Measurements from ENCODE around the gene CHRNB2.
"Not testable (repeated sequence)": the region's sequence is repeated elsewhere in the genome, so short reads cannot be mapped to it uniquely, and the experiment has no call there.

Gene CHRNB2, protein sequence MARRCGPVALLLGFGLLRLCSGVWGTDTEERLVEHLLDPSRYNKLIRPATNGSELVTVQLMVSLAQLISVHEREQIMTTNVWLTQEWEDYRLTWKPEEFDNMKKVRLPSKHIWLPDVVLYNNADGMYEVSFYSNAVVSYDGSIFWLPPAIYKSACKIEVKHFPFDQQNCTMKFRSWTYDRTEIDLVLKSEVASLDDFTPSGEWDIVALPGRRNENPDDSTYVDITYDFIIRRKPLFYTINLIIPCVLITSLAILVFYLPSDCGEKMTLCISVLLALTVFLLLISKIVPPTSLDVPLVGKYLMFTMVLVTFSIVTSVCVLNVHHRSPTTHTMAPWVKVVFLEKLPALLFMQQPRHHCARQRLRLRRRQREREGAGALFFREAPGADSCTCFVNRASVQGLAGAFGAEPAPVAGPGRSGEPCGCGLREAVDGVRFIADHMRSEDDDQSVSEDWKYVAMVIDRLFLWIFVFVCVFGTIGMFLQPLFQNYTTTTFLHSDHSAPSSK

DNA sequence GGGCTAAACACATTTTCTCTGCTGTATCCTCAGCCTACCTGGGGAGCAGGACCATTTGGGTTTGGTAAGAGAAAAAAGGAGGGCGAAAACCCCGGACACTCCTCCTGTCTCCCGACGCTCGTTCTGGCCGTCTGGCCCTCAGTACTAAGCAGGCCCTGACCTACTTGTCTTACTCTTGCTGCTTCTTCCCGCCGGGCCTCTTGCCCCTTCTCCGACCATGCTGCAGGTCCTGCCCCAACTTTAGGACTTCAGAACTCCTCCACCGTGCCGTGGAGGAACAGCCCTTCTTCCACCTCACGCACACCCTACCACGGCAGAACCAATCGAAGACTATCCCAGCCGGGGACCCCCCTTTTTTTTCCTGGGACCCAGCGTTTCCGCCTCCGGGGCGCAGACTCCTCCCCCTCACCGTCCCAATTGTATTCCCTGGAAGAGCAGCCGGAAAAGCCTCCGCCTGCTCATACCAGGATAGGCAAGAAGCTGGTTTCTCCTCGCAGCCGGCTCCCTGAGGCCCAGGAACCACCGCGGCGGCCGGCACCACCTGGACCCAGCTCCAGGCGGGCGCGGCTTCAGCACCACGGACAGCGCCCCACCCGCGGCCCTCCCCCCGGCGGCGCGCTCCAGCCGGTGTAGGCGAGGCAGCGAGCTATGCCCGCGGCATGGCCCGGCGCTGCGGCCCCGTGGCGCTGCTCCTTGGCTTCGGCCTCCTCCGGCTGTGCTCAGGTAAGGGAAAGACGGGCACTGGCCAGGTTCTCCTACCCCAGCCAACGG lies at the start of gene CHRNB2:
CHRNB2 (plus strand) TSS at position 393 of the 771 bp plus-strand sequence; CDS start at position 660, 267 bp downstream.
- DNase-seq: no peak

DNA sequence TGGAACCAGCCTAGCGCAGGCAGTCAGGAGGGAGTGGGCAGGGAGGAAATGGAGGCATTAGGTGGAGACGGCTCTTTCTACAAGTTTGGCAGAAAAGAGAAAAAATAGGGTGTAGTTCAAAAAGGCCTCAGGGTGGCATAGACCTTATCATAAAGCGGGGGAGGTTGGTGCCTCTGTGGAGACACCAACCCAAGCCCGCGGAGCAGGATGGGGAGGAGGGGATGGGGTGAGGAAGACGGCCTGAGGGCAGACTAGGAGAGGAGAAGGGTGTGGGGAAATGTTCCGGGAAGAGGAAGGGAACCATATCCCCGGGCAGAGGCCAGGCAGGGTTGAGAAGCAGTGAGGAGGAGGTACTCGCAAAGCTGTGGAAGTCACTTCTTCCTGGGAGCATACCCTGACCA lies 48.0 kb upstream of the CHRNB2 start:
- DNase-seq: no peak

DNA sequence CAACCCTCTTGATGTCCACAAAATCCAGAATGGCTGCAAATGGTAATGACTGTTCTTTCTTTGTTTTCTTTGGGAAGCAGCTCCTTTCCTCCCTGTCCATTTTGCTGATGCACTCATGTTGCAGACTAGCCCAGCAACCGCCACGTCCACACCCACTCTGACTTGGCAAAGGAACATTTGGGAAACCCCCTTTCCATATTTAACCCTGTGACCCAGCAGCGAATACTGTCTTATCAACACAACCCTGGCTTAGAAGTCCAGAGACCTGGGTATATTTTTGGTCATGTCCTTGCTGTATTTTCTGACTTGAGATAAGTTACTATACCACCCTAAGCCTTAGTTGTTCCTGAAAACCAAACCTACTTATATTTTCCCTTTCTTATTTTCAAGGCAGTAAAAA lies 47.2 kb upstream of the CHRNB2 start:
- no peak for DNase-seq

DNA sequence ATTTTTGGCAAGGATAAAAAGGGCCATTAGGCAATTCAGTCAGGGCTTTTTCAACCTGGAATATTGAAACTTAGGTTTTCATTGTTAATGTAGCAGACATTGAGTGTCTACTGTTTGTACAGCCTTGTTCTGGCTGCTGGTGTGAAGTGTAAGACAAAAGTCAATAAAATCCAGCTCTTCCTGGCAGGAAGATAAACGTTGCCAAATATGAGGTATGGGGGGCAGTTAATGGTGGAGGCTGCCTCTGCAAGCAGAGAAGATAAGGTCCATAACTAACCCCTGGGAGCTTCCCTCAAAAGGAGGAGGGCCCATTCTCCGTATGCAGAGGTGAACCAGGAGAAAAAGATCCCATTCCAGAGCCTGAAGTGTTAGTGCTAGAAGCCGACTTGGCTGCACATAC lies 45.9 kb upstream of the CHRNB2 start:
- DNase-seq: no peak

DNA sequence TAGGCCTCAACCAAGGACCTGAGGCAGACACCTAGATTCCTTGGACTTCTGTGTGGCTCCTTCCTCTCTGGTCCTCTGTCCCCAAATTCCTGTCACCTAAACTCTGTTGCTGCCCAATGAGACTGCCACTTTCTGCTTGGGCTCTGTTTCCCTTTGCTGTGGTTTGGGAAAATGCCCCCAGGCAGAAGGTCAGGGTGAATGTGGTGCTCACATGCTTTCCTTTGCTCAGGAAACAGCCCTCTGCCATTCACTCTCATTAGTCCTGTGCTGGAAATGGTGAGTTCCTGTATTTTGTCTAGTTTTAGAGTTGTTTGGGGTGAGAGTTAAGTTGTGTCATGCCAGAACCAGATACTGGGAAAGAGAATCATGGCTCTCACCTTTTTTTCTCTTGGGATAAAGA lies 42.7 kb upstream of the CHRNB2 start:
- DNase-seq: no peak

DNA sequence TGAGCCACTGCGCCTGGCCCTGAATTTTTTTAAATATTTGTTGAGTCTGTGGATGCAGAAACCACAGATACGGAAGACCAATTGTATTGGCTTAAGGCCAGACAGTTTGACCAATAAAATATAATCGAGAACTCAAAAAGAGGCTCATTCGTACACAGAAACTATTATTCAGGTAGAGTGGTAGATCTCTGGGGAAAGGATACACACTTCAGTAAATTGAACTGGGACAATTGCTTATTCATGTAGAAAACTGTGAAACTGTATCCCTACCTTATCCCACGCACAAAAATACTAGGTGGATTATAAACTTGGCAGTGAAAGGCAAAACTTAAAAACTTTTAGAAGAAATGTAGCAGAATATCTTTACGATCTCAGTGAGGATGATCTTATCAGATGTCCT lies 40.4 kb upstream of the CHRNB2 start:
- no peak for DNase-seq

DNA sequence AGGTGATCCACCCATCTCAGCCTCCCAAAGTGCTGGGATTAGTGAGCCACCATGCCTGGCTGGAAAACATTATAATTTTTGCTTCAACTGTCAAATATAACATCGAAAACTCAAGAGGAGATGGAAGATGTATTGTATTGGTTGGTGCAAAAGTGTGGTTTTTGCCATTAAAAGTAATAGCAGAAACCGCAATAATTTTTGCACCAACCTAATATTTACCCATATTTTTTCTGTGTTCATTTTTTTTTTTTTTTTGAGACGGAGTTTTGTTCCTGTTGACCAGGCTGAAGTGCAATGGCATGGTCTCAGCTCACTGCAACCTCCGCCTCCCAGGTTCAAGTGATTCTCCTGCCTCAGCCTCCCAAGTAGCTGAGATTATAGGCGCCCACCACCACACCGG lies 38.3 kb upstream of the CHRNB2 start:
- no peak for DNase-seq

DNA sequence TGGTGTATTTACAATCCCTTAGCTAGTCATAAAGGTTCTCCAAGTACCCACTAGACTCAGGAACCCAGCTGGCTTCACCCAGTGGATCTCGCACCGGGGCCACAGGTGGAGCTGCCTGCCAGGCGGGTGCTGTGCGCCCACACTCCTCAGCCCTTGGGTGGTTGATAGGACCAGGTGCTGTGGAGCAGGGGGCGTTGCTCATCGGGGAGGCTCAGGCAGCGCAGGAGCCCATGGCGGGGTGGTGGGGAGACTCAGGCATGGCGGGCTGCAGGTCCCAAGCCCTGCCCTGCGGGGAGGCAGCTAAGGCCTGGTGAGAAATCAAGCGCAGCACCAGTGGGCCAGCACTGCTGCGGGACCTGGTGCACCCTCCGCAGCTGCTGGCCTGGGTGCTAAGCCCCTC lies 35.6 kb upstream of the CHRNB2 start:
- DNase-seq: not testable (repeated sequence)

DNA sequence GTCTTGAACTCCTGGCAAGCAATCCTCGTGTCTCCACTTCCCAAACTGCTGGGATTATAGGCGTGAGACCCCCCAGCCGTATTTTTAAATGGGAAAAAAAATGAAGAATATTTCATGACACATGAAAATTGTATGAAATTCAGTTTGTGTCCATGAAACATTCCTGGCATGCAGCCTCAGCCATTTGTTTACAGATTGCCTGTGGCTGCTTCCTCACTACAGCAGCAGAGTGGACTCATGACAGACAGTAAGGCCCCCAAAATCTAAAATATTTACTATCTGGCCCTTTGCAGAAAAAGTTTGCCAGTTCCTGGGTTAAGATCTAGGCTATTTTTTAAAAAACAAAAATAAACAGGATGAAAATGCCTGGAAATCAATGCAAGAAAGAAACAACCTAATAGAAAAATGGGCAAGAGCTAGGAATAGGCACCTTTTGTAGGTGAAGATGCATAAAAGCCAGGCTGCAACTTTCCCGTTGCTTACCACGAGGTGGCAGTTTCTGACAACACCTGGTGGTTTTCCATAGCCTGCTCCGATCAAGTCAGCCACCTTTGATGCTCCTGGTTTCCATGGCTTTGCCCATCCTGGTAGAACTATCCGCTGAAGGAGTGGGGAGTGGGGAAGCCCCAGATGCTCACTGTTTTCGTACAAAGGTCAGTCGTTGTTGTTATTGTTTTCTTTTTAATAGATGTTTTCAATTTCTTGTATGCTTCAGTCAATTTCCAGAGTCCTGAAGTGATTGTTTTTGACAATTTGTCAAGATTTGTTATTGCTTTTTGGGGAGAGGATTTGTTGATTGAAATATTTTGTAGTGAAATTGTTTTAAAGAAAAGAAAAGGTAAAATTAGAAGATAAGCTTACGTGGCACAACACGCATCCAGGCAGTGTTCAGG lies 33.4 kb upstream of the CHRNB2 start:
- DNase-seq: no peak

DNA sequence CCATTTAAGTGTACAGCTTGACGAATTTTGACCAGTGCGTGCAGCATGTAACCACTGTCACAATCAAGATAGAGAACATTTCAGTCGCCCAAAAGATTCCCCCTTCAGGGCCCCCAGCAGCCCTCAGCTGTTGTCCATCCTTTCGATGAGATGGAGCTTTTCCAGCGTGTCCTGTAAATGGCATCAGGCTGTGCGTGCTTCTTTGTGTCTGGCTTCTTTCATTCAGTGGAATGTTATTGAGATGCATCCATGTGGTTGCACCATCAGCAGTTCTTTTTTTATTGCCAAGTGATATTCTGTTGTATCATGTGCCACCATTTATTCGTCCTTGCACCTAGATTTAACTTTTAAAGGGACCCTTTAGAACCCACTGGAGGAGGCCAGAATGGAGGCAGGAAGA lies 31.0 kb upstream of the CHRNB2 start:
- DNase-seq: no peak

DNA sequence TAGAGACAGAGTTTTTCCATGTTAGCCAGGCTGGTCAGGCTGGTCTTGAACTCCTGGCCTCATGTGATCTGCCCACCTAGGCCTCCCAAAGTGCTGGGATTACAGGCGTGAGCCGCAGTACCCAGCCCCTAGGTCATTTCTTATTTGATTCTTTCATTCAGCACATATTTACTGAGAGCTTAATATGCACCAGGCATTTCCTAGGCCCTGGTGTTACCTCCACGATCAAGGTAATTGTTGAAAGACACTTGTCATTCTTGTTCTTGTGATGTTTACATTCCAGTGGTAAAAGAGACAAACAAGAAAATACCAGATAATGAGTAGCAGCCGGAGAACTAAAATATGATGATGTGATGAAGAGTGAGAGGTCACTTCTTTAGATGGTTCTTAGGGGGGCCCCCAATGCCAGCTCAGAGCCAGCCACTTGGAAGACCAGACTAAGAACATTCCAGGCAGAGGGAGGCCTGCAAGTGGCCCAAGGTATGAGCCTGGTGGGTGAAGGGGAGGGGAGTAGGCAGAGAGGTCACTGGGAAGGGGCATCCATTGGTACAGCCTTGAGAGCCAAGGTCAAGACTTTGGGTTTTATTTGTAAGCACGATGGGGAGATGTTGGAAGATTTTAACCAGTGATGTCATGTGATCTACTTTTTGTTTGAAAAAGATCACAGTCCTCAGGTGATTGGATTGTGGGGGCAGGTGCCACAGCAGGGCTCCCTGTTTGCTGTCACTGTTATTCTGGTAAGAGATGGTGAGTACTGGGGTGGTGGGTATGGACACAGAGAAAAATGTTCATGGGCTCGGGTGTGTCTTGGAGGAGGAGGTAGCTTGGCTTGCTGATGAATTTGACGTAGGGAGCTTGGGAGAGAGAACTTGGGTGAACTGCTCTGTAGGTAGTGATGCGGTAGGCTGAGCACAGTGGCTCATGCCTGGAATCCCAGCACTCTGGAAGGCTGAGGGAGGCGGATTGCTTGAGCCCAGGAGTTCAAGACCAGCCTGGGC lies 27.8 kb upstream of the CHRNB2 start:
- DNase-seq: no peak

DNA sequence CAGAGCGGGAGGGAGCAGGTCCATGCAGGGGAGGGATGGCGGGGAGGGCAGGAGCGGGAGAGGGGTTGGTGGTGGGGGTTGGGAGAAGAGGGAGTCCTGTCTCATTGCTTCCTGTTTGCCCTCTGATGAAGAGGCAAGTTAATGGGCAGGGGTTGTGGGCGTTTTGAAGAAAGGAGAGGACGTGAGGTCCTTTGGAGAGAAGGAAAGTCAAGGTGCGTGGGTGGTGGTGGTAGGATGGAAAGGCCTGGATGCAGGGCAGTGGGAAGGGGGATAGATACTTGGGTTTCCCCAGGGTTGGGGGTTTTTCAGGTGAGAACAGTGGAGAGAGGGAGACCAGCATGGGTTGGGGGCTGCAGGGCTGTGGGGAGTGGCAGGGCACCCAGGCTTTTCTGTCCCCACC lies 26.3 kb upstream of the CHRNB2 start:
- DNase-seq: no peak

DNA sequence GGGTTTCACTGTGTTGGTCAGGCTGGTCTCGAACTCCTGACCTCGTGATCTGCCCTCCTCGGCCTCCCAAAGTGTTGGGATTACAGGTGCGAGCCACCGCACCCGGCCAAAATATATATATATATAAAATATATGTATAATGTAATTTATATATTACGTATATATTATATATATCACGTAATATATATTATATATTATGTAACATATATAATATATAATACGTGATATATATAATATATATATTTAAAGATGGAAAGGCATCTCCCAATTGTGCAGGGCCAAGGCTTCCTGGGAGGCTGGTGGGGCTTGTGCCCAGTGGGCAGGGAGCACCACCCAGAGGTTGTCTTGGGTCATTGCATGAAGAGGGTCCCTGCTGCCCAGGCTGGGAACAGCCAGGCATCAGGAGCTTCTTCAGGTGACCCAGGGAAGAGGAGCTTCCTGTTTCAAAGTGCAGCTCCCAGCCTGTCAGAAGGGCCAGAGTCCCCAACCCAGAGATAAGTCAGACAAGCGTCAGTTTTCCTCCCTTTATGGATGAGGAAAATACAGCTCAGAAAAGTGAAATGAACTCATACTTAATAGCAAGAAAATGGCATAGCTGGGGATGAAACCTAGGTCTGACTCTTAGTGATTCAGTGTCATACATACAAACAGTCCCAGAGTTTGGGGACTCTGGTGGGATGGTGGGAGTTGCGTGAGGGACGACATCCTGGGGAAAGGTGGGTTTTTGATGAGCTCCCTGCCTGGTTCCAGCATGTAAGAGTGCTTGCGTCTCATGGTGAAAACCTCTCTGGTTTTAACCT lies 21.1 kb upstream of the CHRNB2 start:
- DNase-seq: no peak

DNA sequence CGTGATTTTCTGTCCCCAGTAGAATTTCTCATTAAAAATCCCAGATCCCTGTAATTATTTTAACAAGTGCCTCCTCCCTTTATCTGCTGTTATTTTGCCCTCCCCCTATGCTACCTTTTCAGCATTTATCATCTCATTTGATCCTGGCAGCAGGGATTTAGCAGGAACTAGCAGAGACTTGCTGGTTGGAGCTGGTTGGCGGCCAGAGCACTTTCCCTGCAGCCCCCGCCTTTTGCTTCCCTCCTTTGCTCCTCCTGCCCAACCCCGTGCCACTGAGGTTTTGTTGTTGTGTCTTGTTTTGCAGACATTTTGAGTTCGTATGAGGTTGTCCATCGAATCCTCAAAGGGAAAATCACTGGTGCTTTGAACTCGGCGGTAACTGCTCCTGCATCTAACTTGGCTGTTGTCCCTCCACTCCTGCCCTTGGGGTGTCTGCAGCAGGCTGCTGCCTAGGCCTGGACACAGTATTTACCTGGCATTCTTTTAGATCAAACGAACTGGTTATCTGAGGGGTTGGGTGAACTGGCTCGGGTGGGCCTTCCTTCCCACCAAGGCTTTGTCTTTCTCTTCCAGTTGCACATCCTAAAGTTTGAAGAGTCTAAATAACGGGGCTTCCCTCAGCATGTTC lies 20.4 kb upstream of the CHRNB2 start:
- DNase-seq: no peak

DNA sequence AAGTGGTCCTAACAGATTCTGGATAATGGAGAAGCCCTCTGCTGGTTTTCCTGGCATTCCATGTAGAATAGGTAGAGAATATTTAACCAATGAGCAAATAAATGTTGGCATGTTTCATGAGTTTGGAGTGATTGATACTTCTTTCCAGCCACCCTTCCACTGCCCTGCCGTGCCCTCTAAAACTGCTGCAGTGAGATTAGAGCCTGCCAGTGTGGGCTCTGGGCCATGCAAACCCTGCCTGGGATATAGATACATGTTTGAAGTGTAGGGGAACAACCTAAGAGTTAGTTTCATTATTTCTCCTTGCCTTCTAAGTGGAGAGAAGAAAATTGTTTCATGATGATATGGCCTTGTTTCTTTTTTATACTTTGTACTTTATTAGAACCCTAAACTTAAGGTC lies 19.6 kb upstream of the CHRNB2 start:
- no peak for DNase-seq

DNA sequence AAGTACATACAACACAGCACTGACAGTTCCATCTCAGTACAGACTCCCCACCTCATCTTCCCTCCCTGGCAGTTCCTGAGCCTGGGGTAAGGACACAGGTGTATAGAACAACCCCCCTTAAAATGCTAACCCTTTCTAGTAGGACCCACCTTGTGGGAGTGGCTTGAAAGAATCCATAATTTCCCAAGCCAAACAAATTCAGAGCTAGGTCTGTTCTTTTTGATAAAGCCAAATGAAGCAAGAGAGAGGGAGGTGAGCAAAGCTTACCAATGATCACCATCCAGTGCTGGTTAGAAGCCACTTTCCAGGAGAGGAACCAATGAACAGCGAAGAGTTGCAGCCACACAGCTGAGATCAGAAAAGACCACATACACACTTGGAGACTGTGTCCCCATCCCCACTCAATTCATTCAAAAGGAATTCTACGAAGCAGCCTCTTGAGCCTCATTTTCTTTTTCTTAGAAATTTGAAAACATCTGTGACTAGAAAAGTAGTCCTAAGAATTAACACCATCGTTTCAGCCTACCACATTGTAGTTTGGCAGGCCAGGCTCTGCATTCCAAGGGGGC lies 18.3 kb upstream of the CHRNB2 start:
- DNase-seq: no peak

DNA sequence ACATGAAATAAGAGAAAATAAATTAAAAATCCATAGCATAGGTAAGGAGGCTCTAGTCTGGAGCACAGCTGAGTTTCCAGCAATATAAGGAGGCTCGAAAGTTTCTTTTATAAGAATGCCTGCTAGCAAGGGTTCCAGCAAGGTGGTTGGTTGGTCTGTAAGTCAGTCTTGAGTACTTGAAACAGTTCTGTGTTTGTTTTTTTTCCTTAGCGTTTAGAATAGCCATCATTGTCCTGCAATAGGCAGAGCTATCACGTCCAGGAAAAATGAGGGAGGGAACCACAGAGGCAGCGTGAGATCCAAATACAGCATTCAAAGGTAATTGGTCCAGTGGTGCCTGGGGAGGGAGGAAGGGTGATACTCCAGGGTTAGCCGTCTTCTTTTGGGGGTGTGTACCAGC lies 17.5 kb upstream of the CHRNB2 start:
- DNase-seq: no peak

DNA sequence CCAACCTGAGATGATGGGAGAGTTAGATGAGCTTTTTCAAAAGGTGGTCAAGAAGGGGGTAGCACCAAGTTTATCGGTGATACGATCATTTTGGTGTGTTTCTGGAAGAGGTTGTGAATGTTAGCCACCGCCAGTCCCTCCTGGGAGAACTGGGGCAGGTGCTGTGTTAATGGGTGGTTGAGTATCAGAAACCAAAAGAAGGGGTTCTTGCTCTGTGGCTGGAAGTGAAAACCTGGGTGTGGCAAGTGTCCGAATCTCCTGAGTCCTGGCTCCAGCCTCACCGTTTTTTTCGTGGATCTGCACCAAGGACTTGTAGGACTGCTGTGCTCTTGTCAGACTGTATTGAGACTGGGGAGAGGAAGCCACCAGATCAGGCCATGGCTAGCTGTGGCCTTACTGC lies 16.9 kb upstream of the CHRNB2 start:
- DNase-seq: no peak

DNA sequence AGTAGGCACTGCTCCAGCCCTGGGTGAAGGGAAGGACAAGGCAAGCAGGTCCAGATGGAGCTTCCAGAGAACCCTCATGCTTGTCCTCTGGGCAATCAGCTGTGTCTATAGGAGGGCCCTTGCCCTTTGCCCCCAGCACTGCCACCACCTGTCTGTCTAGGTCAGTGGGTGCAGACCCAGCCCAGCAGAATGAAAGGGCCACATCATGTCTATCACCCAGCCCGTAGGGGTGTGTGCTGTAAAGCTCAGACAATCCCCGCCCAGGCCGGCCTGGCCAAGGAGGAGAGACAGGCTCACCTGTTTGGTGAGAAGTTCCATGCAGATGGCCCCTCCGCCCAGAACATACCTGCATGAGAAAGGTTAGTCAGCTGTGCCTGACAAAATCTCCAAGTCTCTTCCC lies 16.1 kb upstream of the CHRNB2 start:
- DNase-seq: no peak

DNA sequence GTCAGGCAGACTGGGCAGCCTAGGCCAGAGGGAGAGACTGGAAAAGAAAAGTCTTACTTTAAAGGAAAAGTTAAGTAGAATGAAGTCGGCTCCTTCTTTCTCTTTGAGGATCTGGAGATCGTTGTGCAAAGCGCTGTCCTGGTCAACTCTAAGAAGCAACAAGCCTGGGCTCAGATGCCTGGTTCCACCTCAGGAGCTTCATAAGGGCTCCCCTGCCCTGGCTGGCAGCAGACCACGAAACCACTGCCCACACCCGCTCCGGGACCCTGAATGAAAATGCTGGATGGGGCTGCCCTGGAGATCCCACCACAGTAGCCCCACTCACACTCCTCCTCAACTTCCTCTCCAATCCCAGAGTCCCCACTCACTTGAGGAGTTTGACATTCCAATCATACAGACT lies 15.5 kb upstream of the CHRNB2 start:
- DNase-seq: no peak
